Keratinocyte (primary cell): ENCODE measurements around the gene CNR2. TPM values are rescaled to one million over a fixed set of nuclear protein-coding genes. Genes with fewer than 3 reads are reported as not detected.

ENCODE experiments used
- DNase-seq: peaks from one replicate; pipeline ENCODE4 v3.0.0-alpha.2; 2011; ENCODE audit warnings: low read depth, missing footprints, low spot score
- FAIRE-seq: peaks from 2 replicates; lab custom pipeline; 2011; peaks lifted over from hg19 to GRCh38; lab: Jason Lieb, UNC
- H2AFZ ChIP-seq: 2 replicates; pipeline ENCODE4 v1.6.0; 2012; ENCODE audit warnings: low read length, control low read depth, inconsistent platforms; ENCODE audit not compliant: control insufficient read depth
- H3K27ac ChIP-seq: 2 replicates; pipeline ENCODE4 v1.5.1; 2011; ENCODE audit warnings: low read length; ENCODE audit not compliant: control insufficient read depth, insufficient read depth
- H3K27me3 ChIP-seq: 3 replicates; pipeline ENCODE4 v1.6.0; 2011; ENCODE audit warnings: low read length; ENCODE audit not compliant: control insufficient read depth, insufficient read depth; ENCODE audit errors: extremely low read depth
- H3K36me3 ChIP-seq, 2 experiments: 2 replicates in 1 of 2; 3 replicates in 1 of 2; pipeline ENCODE4 v1.5.1; 2011; ENCODE audit warnings: low read length in 2 of 2, mild to moderate bottlenecking in 1 of 2; ENCODE audit not compliant: control insufficient read depth in 2 of 2, insufficient read depth in 2 of 2; ENCODE audit errors: extremely low read depth in 1 of 2
- H3K4me1 ChIP-seq: 3 replicates; pipeline ENCODE4 v1.5.1; 2011; ENCODE audit warnings: low read length; ENCODE audit not compliant: control insufficient read depth, insufficient read depth; ENCODE audit errors: extremely low read depth
- H3K4me2 ChIP-seq: 3 replicates; pipeline ENCODE4 v1.6.0; 2011; ENCODE audit warnings: low read depth, low read length; ENCODE audit not compliant: control insufficient read depth, insufficient read depth; ENCODE audit errors: extremely low read depth
- H3K4me3 ChIP-seq, 3 experiments: fragments of 200-600 bp in 1 of 3; sonication (generic) in 1 of 3; 2 replicates in 2 of 3; 3 replicates in 1 of 3; pipeline ENCODE4 v1.5.1; 2011 to 2016; ENCODE audit warnings: low read length in 3 of 3, mild to moderate bottlenecking in 3 of 3, control low read depth in 2 of 3, inconsistent platforms in 1 of 3, low read depth in 1 of 3, mixed read lengths in 1 of 3, mixed run types in 1 of 3, moderate library complexity in 1 of 3; ENCODE audit not compliant: control insufficient read depth in 2 of 3, insufficient read depth in 2 of 3; ENCODE audit errors: extremely low read depth in 1 of 3
- H3K79me2 ChIP-seq: 2 replicates; pipeline ENCODE4 v1.6.0; 2012; ENCODE audit warnings: low read length; ENCODE audit not compliant: control insufficient read depth, insufficient read depth
- H3K9ac ChIP-seq: 3 replicates; pipeline ENCODE4 v1.6.0; 2011; ENCODE audit warnings: low read length; ENCODE audit not compliant: control insufficient read depth, insufficient read depth; ENCODE audit errors: extremely low read depth
- H3K9me1 ChIP-seq: 3 replicates; pipeline ENCODE4 v1.6.0; 2011; ENCODE audit warnings: low read length; ENCODE audit not compliant: control insufficient read depth, insufficient read depth; ENCODE audit errors: extremely low read depth
- H3K9me3 ChIP-seq: 2 replicates; pipeline ENCODE4 v1.5.1; 2012; ENCODE audit warnings: low read depth, low read length; ENCODE audit not compliant: control insufficient read depth
- H4K20me1 ChIP-seq: 3 replicates; pipeline ENCODE4 v1.6.0; 2011; ENCODE audit warnings: low read length; ENCODE audit not compliant: control insufficient read depth, insufficient read depth; ENCODE audit errors: extremely low read depth
- CTCF ChIP-seq, 3 experiments: IDR thresholded peaks in 1 of 3; conservative IDR thresholded peaks in 1 of 3; optimal IDR thresholded peaks in 1 of 3; 2 replicates in 2 of 3; 3 replicates in 1 of 3; pipeline versions ENCODE3 to v1.5.1; 2011; ENCODE audit warnings: low read length in 3 of 3, mild to moderate bottlenecking in 3 of 3, moderate library complexity in 2 of 3, control low read depth in 1 of 3, inconsistent platforms in 1 of 3; ENCODE audit not compliant: insufficient read depth in 2 of 3; ENCODE audit errors: extremely low read depth in 1 of 3
- EZH2 ChIP-seq: IDR thresholded peaks from one replicate; pipeline ENCODE4 v1.6.1; 2012; ENCODE audit warnings: inconsistent platforms, mild to moderate bottlenecking, low read length, moderate library complexity
- dilution Hi-C: fragments of 300-500 bp; cut with MboI; formaldehyde crosslinking; loops from one replicate; pipeline ENCODE4 v1.7.0; 2020; ENCODE audit warnings: low sequenced_read_pairs; ENCODE audit not compliant: extremely low pct_ligation_motif_present
- polyA minus RNA-seq, 3 experiments: library from RNA; depleted of rRNA, polyadenylated mRNA; stranded (reverse); fragments of >200 nt; gene quantifications; 1 replicate in 1 of 3; 2 replicates in 1 of 3; 3 replicates in 1 of 3; pipeline ENCODE4 v1.2.3, GENCODE V29; 2011
- polyA plus RNA-seq, 5 experiments: library from polyadenylated mRNA; depleted of rRNA in 3 of 5; stranded (reverse) in 3 of 5; stranded (forward) in 1 of 5; unstranded in 1 of 5; fragments of >200 nt; gene quantifications; 1 replicate in 1 of 5; 2 replicates in 3 of 5; 3 replicates in 1 of 5; pipeline versions ENCODE4 v1.2.1 to v1.2.3, GENCODE V29; 2011 to 2012; ENCODE audit warnings: missing spikeins in 2 of 5, low read depth in 1 of 5, low replicate concordance in 1 of 5

Gene CNR2
- polyA plus RNA-seq (not detected in 3 replicates), polyA minus RNA-seq (not detected in 3 replicates)
- polyA plus RNA-seq (2011; ENCODE audit: low read depth): not detected
- polyA plus RNA-seq (2011; cell fraction: cytosol; rRNA removed): not detected in 2 replicates
- polyA plus RNA-seq (2011; cell fraction: nucleus; rRNA removed): not detected in 2 replicates
- polyA plus RNA-seq (2012; ENCODE audit: low replicate concordance): not detected in 2 replicates
- not detected for polyA minus RNA-seq (2011; cell fraction: cytosol; rRNA and poly(A)+ RNA removed)
- polyA minus RNA-seq (2011; cell fraction: nucleus; rRNA and poly(A)+ RNA removed): not detected in 2 replicates

- H3K27ac ChIP-seq: no peak within 1 kb of the TSS
- no peaks in the 10 kb centered on the region for H3K9me3 ChIP-seq
- H3K36me3 ChIP-seq: no peaks in the 10 kb centered on the region
- no peak within 1 kb of the TSS for H3K9ac ChIP-seq
- peaks cover 10% of the 10 kb centered on the region for H3K27me3 ChIP-seq
- FAIRE-seq: no peak
- peaks cover 8% of the 10 kb centered on the region for H3K4me1 ChIP-seq
- no peak for DNase-seq
- H3K4me3 ChIP-seq: no peak within 1 kb of the TSS
- H3K9me1 ChIP-seq: no peaks in the 10 kb centered on the region
- H4K20me1 ChIP-seq: no peaks in the 10 kb centered on the region
- no peak within 1 kb of the TSS for H2AFZ ChIP-seq
- no peaks in the 10 kb centered on the region for H3K79me2 ChIP-seq
- TF ChIP-seq CTCF (optimal IDR thresholded peaks at IDR 0.05 in 1 of 3, IDR thresholded peaks at IDR 0.05 in 1 of 3, conservative IDR thresholded peaks at IDR 0.05 in 1 of 3; ENCODE audit: extremely low read depth in 1 of 3, insufficient read depth in 2 of 3, low read length in 3 of 3): no peak
- no peak for TF ChIP-seq EZH2
- dilution Hi-C loops: no loop called here
- no peak within 1 kb of the TSS for H3K4me2 ChIP-seq
Measured at GRCh38 chr1:23913212-23913880, at the start of gene CNR2. TSS of gene CNR2 (minus strand) at chr1:23913362. CDS start at chr1:23875617, 37,745 bp downstream.

- H3K36me3 ChIP-seq: peaks cover 0 to 3% of the 10 kb centered on the region in 2 experiments
- peak overlapping the region; percentile 88 for H3K4me2 ChIP-seq
- TF ChIP-seq CTCF (optimal IDR thresholded peaks at IDR 0.05 in 1 of 3, IDR thresholded peaks at IDR 0.05 in 1 of 3, conservative IDR thresholded peaks at IDR 0.05 in 1 of 3; ENCODE audit: extremely low read depth in 1 of 3, insufficient read depth in 2 of 3, low read length in 3 of 3): no peak
- no peak for TF ChIP-seq EZH2
- H3K9me1 ChIP-seq: no peaks in the 10 kb centered on the region
- H2AFZ ChIP-seq: no peak overlapping the region
- peak overlapping the region; percentile 99 for H3K9ac ChIP-seq
- H3K4me1 ChIP-seq: peaks cover 33% of the 10 kb centered on the region
- H3K9me3 ChIP-seq: no peaks in the 10 kb centered on the region
- DNase-seq: no peak
- peak overlapping the region; percentile 88 to 98 (median 89) for H3K4me3 ChIP-seq
- no peaks in the 10 kb centered on the region for H3K27me3 ChIP-seq
- H4K20me1 ChIP-seq: peaks cover 3% of the 10 kb centered on the region
- FAIRE-seq: peak; percentile 34
- peaks cover 20% of the 10 kb centered on the region for H3K79me2 ChIP-seq
- dilution Hi-C loops: no loop called here
- peak overlapping the region; percentile 99 for H3K27ac ChIP-seq
Measured at GRCh38 chr1:23960291-23961020, 47.3 kb upstream of the CNR2 start.
